Trophoblast cell (in vitro differentiated cells and primary cell): Measurements from ENCODE around the gene ZC3H14.

ENCODE experiments used
- DNase-seq, 2 donors: peaks; one replicate each; pipeline ENCODE4 v3.0.0-alpha.2; 2016
- H2AFZ ChIP-seq: 2 replicates; pipeline ENCODE4 v1.6.1; 2013; ENCODE audit warnings: low read length, moderate library complexity, mild to moderate bottlenecking; ENCODE audit not compliant: insufficient read depth, poor library complexity
- H2AK5ac ChIP-seq: 2 replicates; pipeline ENCODE4 v1.6.1; 2013; ENCODE audit warnings: mild to moderate bottlenecking, low read length
- H2BK120ac ChIP-seq: 2 replicates; pipeline ENCODE4 v1.6.1; 2013; ENCODE audit warnings: low read length, mild to moderate bottlenecking, moderate library complexity; ENCODE audit not compliant: insufficient read depth, poor library complexity
- H2BK12ac ChIP-seq: 2 replicates; pipeline ENCODE4 v1.6.1; 2013; ENCODE audit warnings: mild to moderate bottlenecking, low read length, moderate library complexity
- H2BK5ac ChIP-seq: 2 replicates; pipeline ENCODE4 v1.6.1; 2013; ENCODE audit warnings: low read length, low read depth, moderate library complexity, mild to moderate bottlenecking; ENCODE audit not compliant: poor library complexity
- H3K14ac ChIP-seq: 2 replicates; pipeline ENCODE4 v1.6.1; 2013; ENCODE audit warnings: mild to moderate bottlenecking, low read length
- H3K18ac ChIP-seq: 2 replicates; pipeline ENCODE4 v1.6.1; 2013; ENCODE audit warnings: mild to moderate bottlenecking, low read length
- H3K23ac ChIP-seq: 2 replicates; pipeline ENCODE4 v1.6.1; 2013; ENCODE audit warnings: low read length
- H3K27ac ChIP-seq: 2 replicates; pipeline ENCODE4 v1.5.1; 2013; ENCODE audit warnings: low read depth, mild to moderate bottlenecking, inconsistent platforms, low read length, moderate library complexity
- H3K27me3 ChIP-seq: 2 replicates; pipeline ENCODE4 v1.6.1; 2013; ENCODE audit warnings: inconsistent platforms, mild to moderate bottlenecking, low read length, moderate library complexity; ENCODE audit not compliant: insufficient read depth
- H3K36me3 ChIP-seq, 2 experiments: 1 replicate in 1 of 2; 2 replicates in 1 of 2; pipeline ENCODE4 v1.6.1; 2013; ENCODE audit warnings: low read length in 2 of 2, mild to moderate bottlenecking in 2 of 2, moderate library complexity in 1 of 2; ENCODE audit not compliant: insufficient read depth in 2 of 2, control insufficient read depth in 1 of 2
- H3K4ac ChIP-seq: 2 replicates; pipeline ENCODE4 v1.6.1; 2013; ENCODE audit warnings: low read depth, mild to moderate bottlenecking, low read length, moderate library complexity
- H3K4me1 ChIP-seq, 2 experiments: 1 replicate in 1 of 2; 2 replicates in 1 of 2; pipeline ENCODE4 v1.6.1; 2013; ENCODE audit warnings: low read length in 2 of 2, mild to moderate bottlenecking in 2 of 2, moderate library complexity in 1 of 2; ENCODE audit not compliant: insufficient read depth in 2 of 2, control insufficient read depth in 1 of 2
- H3K4me2 ChIP-seq: 2 replicates; pipeline ENCODE4 v1.6.1; 2013; ENCODE audit warnings: inconsistent platforms, mild to moderate bottlenecking, low read length, moderate library complexity
- H3K4me3 ChIP-seq: 2 replicates; pipeline ENCODE4 v1.5.1; 2013; ENCODE audit warnings: mild to moderate bottlenecking, low read depth, low read length, inconsistent platforms
- H3K79me1 ChIP-seq: one replicate; pipeline ENCODE4 v1.6.1; 2013; ENCODE audit warnings: low read length
- H3K79me2 ChIP-seq: 2 replicates; pipeline ENCODE4 v1.6.1; 2013; ENCODE audit warnings: low read length, mild to moderate bottlenecking; ENCODE audit not compliant: control insufficient read depth, insufficient read depth, poor library complexity
- H3K9ac ChIP-seq: 2 replicates; pipeline ENCODE4 v1.6.1; 2013; ENCODE audit warnings: mild to moderate bottlenecking, low read length
- H3K9me3 ChIP-seq: 2 replicates; pipeline ENCODE4 v1.6.1; 2013; ENCODE audit warnings: low read depth, mild to moderate bottlenecking, control low read depth, inconsistent platforms, low read length; ENCODE audit not compliant: insufficient read depth
- H4K12ac ChIP-seq: 2 replicates; pipeline ENCODE4 v1.6.1; 2013; ENCODE audit warnings: low read depth, mild to moderate bottlenecking, low read length, moderate library complexity
- H4K8ac ChIP-seq: 2 replicates; pipeline ENCODE4 v1.6.1; 2013; ENCODE audit warnings: low read depth, mild to moderate bottlenecking, low read length, moderate library complexity
- H4K91ac ChIP-seq: one replicate; pipeline ENCODE4 v1.6.1; 2013; ENCODE audit warnings: low read depth, mild to moderate bottlenecking, low read length, moderate library complexity
- WGBS: extraction: QIAGEN DNeasy Blood & Tissue Kit; methylation state at CpG from one replicate; pipeline ENCODE4 v1.1.7; 2013; ENCODE audit warnings: missing lambda C conversion rate; ENCODE audit not compliant: insufficient read length, insufficient coverage; ENCODE audit errors: extremely low coverage; 5-methylcytosine and 5-hydroxymethylcytosine counted together

Gene ZC3H14

DNA sequence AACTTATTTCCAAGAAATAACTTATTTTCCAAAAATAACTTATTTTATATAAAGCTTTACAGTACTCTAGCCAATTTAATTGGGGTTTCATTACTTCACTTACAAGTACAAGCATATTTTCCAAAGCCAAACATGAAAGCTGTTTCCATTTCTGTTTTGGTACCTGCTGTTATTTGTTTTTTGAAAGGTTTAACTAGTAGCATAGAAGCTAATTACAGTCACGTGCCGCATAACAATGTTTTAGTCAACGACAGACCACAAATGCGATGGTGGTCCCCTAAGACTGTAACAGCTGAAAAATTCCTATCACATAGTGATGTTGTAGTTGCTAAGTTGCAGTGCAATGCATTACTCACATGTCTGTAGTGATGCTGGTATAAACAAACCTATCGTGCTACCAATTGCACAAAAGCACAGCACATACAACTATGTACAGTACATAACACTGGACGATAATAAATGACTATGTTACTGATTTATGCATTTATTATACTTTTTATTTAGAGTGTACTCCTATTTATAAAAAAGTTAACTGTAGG is 29.7 kb upstream of the ZC3H14 start:
- Histone ChIP-seq H3K36me3 (peaks cover 11 to 21% of the 10 kb centered on the region in 2 experiments), H3K23ac (no peak overlapping the region), H3K79me2 (no peaks in the 10 kb centered on the region), H4K91ac (no peak overlapping the region), H2AFZ (no peak overlapping the region), H3K4me1 (no peaks in the 10 kb centered on the region), H3K4me3 (no peak overlapping the region), H3K27ac (no peak overlapping the region), H3K4me2 (no peak overlapping the region), H3K4ac (no peak overlapping the region), H3K14ac (no peak overlapping the region), H3K9ac (no peak overlapping the region), H2BK12ac (no peak overlapping the region), H2BK120ac (no peak overlapping the region), H3K18ac (no peak overlapping the region), H3K9me3 (no peaks in the 10 kb centered on the region), H2AK5ac (no peak overlapping the region), H3K27me3 (no peaks in the 10 kb centered on the region), H4K12ac (no peak overlapping the region), H2BK5ac (no peak overlapping the region), H4K8ac (no peak overlapping the region), H3K79me1 (no peaks in the 10 kb centered on the region)
- DNase-seq, result peak; percentile 68 to 90
- WGBS, result no CpG with 5 or more reads among the region's 6 CpGs

DNA sequence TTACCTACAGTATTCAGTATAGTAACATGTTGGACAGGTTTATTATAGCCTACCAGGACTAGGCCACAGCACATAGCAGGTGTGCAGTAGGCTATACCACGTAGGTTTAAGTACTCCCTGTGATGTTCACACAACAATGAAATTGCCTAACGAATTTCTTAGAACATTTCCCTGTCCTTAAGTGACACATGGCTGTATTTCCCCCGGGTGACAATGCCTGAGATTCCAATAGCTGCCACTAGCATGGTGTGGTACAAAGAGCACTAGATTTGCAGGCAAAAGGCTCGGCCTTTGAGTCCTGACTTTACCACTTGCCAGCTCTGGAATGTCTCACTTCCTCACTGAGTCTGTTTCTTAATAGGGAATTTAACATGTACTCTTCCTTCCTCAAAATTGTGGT is 27.7 kb upstream of the ZC3H14 start:
- Histone ChIP-seq H3K4me2 (no peak overlapping the region), H3K9ac (no peak overlapping the region), H3K23ac (no peak overlapping the region), H3K14ac (no peak overlapping the region), H3K18ac (no peak overlapping the region), H4K91ac (no peak overlapping the region), H2AK5ac (no peak overlapping the region), H3K9me3 (no peaks in the 10 kb centered on the region), H3K79me1 (no peaks in the 10 kb centered on the region), H2BK12ac (no peak overlapping the region), H3K4me3 (no peak overlapping the region), H2BK5ac (no peak overlapping the region), H2AFZ (no peak overlapping the region), H4K8ac (no peak overlapping the region), H3K27ac (no peak overlapping the region), H3K4ac (no peak overlapping the region), H3K4me1 (no peaks in the 10 kb centered on the region), H3K27me3 (no peaks in the 10 kb centered on the region), H4K12ac (no peak overlapping the region), H3K79me2 (no peaks in the 10 kb centered on the region), H3K36me3 (peaks cover 12 to 26% of the 10 kb centered on the region in 2 experiments), H2BK120ac (no peak overlapping the region)
- DNase-seq, result peak; percentile 89 to 96
- WGBS, result no CpG with 5 or more reads among the region's 4 CpGs

DNA sequence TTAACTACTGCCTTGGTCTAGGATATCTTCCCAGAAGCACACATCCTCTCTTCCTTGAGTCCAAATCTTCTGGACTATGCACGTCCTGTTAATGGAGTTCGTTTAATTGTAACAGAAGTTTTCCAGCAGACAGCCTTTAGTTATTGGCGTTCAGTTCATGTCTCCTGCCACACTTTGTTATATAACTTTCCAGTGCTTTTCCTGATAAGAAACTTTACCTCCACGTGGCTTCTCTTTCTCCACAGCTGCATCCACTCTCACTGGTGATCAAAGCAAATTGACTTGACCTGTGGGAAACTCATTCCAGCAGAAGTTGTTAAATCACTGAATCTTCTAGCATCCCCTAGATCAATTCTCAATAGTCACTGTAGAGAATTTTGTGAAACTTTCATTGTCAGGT is 27.0 kb upstream of the ZC3H14 start:
- Histone ChIP-seq H2AK5ac (no peak overlapping the region), H3K27me3 (no peaks in the 10 kb centered on the region), H2BK120ac (no peak overlapping the region), H3K4ac (no peak overlapping the region), H3K4me1 (no peaks in the 10 kb centered on the region), H4K8ac (no peak overlapping the region), H3K27ac (no peak overlapping the region), H3K79me2 (no peaks in the 10 kb centered on the region), H3K79me1 (no peaks in the 10 kb centered on the region), H2BK5ac (no peak overlapping the region), H4K12ac (no peak overlapping the region), H2AFZ (no peak overlapping the region), H3K14ac (no peak overlapping the region), H3K36me3 (peaks cover 12 to 31% of the 10 kb centered on the region in 2 experiments), H3K9me3 (no peaks in the 10 kb centered on the region), H3K23ac (no peak overlapping the region), H4K91ac (no peak overlapping the region), H3K9ac (no peak overlapping the region), H3K4me2 (no peak overlapping the region), H3K18ac (no peak overlapping the region), H3K4me3 (no peak overlapping the region), H2BK12ac (no peak overlapping the region)
- DNase-seq, result no peak
- WGBS, result no CpG with 5 or more reads among the region's 4 CpGs

DNA sequence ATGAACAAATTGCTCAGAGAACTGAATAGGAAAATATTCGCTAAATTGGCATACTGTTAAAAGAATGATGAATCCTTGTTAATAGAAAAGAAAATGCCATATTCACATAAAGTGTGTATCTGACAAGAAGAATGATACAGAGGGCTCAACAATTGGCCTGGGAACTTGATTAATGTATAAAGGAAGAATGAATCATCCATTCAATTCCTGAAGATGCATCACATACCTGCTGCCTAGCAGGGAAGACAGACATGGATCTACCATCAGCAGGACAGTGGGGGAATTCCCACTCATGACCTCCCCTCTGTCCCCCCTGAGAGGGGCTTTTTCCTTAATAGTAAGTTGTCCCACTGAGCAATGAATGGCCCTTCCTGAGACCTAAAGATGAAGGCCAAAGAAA is 21.5 kb upstream of the ZC3H14 start:
- H2BK5ac ChIP-seq, result no peak overlapping the region
- no peak overlapping the region for H3K4me2 ChIP-seq
- H3K14ac ChIP-seq, result no peak overlapping the region
- H4K12ac ChIP-seq, result no peak overlapping the region
- H3K4me3 ChIP-seq, result no peak overlapping the region
- H3K23ac ChIP-seq, result no peak overlapping the region
- no peak overlapping the region for H2AFZ ChIP-seq
- no peak overlapping the region for H2AK5ac ChIP-seq
- H3K27me3 ChIP-seq, result no peaks in the 10 kb centered on the region
- no CpG with 5 or more reads among the region's 1 CpG for WGBS
- no peak overlapping the region for H2BK120ac ChIP-seq
- no peak overlapping the region for H3K18ac ChIP-seq
- H3K4me1 ChIP-seq, result peaks cover 0 to 1% of the 10 kb centered on the region in 2 experiments
- no peak for DNase-seq
- no peak overlapping the region for H4K91ac ChIP-seq
- no peaks in the 10 kb centered on the region for H3K79me1 ChIP-seq
- H3K9me3 ChIP-seq, result no peaks in the 10 kb centered on the region
- H3K4ac ChIP-seq, result no peak overlapping the region
- H4K8ac ChIP-seq, result no peak overlapping the region
- no peak overlapping the region for H3K9ac ChIP-seq
- H3K36me3 ChIP-seq, result peaks cover 19 to 20% of the 10 kb centered on the region in 2 experiments
- no peak overlapping the region for H3K27ac ChIP-seq
- H2BK12ac ChIP-seq, result no peak overlapping the region
- no peaks in the 10 kb centered on the region for H3K79me2 ChIP-seq
